T-helper 2 cell treated with Interferon-gamma antibody and Interleukin-4, amounts not matched to agents 100 ng/mL and 5 ng/mL, for 36 hours (primary cell): ENCODE measurements around the gene LBHD2. TPM values are rescaled to one million over a fixed set of nuclear protein-coding genes. Genes with fewer than 3 reads are reported as not detected.

Experiments
- intact Hi-C: fragments of 100-400 bp; cut with micrococcal nuclease; formaldehyde crosslinking; loops from one replicate; pipeline ENCODE4 v1.15.1; 2023
- total RNA-seq: library from RNA; stranded (reverse); gene quantifications from 2 replicates; pipeline ENCODE4 v1.2.3, GENCODE V29; 2022

LBHD2 gene
- total RNA-seq, 1 donor from 2014 or later, result not detected

DNA sequence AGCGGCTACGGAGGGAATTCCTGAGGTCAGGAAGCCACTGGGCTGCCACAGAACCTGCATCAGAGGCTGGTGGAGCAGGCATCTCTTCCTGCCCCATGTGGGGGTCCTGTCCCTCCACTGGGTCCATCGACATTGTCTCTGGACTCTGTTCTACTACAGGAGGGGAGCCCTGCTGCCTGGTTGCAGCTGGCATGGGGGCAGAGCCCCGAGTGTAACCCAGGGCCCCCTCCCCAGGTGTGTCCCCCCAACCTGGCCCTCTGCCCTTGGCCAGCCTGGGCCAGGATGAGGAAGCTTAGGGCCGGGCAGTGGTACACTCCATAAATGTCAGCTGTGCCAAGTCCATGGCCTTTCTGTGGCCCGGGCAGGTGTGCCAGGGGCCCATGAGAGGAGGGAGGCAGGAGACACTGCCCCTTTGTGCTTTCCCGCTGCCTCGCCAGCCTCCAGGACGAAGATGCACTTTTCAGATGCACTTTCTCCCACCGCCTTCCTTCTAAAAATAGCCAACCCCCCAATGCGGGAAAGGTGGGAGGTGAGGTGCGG is 6.5 kb downstream of the LBHD2 start:
- intact Hi-C loops, result loop anchor here (1.0 to 5.0 kb wide), 2 partner anchors 12 to 398 kb away; no protein-coding TSS in a partner anchor

DNA sequence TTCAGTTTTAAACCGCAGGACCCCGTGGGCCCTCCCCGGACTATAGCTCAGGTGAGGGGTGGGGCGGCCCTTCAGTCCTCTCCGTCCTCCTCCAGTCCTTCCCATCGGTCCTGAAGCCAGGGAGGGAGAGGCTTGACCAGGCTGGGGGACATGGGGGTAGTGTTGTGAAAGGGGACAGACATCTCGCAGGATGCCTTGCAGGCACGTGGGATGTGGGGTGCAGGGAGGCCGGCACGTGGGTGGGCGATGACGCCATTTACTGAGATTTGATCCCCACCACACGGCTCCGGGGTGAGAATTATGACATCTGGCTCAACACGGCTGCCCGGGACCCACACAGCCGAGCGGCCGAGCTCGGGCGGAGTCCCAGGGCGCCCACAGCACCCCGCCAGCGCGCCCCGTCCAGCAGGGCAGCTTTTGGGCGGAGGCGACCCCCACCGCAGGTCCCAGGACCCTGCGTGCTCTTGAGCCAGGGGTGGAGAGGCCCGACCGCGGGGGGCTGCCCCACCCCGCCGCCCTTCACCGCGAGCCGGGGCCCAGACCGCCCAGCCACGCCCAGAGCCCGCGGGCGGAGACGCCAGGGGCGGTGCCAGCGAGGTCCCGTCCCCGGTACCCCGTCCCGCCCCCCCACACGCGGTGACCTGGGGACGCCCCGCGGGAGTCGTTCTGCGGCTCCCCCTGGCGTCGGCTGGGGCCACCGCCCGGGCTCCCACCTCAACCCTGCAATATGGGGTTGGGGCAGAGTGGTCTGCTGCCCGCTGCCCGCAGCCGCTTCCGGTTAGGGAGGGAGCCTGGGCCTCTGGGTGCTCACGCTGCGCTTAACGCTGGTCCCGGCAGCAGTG is 7.3 kb downstream of the LBHD2 start:
- intact Hi-C loops, result loop anchor here (1.0 to 5.0 kb wide), 2 partner anchors 13 to 399 kb away; no protein-coding TSS in a partner anchor

DNA sequence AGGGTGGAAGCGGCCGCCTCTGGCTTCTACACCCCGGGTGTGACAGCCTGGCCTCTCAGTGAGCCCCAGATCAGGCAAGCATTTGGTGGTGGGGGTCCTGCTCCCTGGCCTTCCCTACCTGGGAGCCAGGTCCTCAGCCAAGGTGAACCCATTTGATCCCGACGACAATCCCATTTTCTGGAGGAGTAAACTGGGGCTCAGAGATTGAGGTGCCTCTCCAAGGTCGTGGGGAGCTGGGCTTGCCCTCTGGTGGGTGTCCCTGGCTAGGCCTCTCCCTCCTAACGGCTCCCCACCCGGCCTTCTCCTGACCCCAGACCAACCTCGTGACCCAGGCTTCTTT is 7.8 kb downstream of the LBHD2 start:
- intact Hi-C loops, result loop anchor here (1.0 to 5.0 kb wide), 2 partner anchors 14 to 400 kb away; no protein-coding TSS in a partner anchor

DNA sequence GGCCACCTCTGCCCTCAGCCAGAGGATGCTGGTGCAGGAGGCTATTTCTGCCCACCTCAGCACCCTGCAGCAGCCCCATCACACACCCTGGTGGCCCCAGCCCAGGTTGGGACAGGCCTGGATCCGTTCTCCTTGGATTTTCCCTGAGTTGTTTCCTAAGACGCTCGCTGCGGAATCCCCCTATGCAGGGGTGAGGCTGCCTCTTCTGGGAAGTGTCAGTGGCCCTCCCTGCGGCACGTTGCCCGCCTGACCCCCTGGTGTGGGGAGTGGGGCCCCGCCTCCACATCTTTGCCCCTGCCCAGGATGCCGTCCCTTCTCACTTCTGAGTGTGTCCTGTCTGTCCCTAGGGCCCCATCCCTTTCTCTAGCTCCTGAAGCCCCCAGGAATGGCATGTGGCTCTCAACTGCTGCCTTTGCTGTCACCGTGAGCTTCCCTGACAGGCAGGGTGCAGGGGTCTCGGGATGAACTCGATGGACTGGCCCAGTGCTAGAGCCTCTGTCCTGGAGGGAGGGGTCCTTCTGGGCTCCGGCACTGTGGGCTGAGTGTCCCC is 9.9 kb downstream of the LBHD2 start:
- intact Hi-C loops, result loop anchor here (5.0 kb wide), 1 partner anchor 402 kb away; no protein-coding TSS in a partner anchor

DNA sequence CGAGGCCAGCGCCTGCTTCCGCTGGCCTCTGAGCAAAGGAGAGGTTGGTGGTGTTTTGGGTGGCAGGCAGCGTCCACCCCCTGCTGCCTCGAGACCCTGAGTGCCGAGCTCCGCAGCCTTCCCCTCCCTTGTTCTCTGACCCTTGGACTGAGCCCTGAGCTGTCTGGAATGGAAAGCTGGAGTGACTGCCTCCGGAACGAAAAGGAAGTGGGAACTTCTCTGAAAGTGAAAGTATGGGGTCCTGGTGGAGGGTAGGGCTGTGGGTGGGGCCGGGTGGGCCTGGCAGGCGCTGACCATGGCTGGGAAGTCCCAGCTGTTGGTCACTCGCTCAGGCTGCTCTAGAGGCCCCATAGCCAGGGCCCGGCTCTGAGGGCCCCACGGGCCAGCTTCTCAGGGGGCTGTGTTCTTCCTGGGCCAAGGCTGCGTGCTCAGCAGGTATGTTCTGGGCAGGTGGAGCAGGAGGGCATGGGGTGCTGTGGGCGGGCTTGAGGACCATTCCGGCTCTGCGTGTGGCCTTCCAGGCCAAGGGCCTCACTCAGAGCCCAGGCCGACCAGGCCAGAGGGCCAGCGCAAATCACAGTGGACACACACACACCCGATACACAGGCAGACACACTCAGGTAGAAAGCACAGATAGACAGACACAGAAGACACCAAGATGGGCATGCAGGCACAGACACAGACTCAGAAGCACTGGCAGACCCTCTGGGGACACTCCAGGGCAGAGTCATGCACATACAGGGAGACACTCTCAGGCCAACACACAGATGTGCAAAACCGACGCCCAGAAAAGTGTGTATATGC is 10.6 kb downstream of the LBHD2 start, which contains the start of gene EXOC3L4:
Gene EXOC3L4, plus strand, starts transcription at position 320 of the 804 bp plus-strand sequence. CDS start 5,495 bp downstream, outside the sequence.
- intact Hi-C loops, result loop anchor here (5.0 kb wide), 1 partner anchor 402 kb away; no protein-coding TSS in a partner anchor

DNA sequence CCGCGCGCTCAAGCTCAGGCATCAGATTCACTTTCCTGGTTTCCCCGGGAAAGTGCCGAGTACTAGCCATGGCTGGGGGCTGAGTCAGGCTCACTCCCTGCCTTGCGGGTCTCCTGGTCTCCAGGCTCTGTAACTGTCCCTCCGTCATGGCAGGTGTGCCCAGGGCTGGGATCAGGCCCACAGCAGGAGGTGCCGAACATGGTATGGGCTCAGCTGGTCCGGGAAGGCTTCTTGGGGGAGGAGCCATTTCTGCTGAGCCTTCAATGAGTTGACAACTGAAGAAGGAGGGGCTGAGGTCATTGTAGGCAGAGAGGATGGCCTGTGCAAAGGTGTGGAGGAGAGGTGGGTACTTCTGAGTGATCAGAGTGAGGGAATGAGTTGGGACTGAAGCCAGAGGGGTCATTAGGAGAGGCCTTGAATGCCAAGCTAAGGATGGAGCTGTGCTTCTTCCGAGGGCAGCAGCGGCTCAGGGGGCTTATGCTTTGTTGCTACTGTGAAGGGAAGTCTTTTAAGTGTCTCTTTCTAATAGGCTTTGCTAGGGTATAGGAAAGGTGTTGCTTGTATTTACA is 11.3 kb downstream of the LBHD2 start:
- intact Hi-C loops, result no loop called here

DNA sequence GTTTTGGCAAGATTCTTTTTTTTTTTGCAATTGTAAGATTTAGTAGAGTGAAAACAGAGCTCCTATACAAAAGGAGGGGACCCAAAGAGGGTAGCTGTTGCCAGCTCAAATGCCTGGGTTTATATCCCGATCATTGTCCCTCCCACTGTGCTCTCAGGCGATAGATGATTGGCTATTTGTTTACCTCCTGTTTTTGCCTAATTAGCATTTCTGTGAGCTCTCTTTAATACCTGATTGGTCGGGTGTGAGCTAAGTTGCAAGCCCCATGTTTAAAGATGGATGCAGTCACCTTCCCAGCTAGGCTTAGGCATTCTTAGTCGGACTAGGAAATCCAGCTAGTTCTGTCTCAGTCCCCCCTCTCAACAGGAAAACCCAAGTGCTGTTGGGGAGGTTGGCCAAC is 12.4 kb downstream of the LBHD2 start:
- intact Hi-C loops, result no loop called here

DNA sequence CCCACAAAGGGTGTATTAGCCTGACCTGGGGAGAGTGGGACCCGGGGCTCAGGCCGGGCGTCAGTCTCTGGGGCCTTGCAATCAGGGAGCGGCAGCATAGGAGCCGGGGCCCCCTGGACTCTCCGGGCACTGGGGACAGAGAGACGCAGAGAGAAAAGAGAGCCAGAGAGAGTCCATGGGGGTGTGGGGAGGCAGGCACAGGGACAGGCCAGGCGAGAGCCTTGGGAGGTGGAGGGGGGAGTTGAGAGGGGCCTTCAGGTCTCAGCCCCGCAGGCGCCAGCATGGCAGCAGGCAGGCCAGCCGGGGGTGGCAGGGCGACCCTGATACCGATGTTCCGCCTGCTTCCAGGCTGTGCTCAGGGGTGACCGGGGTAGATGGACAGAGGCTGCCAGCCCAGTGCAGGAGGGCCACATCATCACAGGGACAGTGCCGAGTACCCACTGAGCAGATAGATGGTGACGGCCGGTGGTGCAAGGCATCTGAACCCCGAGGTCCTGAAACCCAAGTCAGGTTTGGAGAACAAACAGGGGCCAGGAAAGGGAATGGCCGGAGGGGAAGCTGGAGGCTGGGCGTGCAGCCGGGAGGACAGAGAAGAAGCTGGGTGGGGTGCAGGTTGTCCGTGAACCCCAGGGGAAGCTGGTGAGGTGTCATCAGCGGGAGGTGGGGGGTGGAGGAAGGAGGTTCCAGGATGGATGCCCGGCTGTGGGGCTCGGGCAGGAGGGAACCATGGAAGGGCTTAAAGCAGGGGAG is 13.4 kb downstream of the LBHD2 start:
- intact Hi-C loops, result no loop called here

DNA sequence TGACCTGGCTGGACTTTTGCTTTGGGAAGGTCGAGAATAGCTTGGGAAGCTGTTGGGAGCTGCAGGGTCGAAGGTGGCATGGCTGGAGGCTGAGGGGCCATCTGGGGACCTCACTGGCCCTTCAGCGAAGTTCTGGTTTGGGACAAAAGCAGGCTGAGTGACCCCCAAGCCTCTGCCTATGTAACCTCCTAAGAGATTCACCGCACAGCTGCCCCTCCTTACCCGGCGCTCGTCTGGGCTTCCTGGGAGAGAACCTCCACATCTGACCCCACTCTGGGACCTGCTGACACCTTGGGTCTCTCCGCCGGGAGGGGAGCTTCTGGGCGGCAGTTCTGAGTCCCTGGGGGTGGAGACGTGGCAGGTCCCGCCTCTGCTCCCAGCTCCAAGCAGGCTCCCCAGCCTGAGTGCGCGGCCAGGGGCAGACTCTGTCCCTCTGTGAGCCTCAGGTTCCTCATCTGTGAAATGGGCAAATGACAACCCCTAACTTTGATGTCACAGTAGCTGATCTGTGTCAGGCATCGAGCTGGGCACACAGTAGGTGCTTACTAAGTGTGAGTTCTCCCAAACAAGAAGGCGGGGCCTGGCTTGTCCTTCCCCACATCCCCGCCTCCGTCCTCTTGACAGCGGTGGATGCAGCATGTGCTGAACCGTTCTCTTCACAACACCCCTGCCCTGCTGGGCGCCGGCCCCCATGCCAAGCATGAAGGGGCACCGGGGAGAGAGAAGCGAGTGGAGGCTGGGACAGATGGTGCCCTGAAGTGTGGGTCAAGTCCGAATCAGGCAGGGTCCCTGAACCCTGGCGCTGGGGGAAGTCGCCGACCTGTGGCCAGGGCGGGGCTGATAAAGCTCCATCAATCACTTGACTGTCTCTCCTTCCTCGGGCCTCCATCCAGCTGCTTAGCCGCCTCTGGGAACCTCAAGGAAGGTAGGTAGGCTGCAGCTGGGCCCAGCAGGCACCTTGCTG is 14.3 kb downstream of the LBHD2 start:
- intact Hi-C loops, result no loop called here

DNA sequence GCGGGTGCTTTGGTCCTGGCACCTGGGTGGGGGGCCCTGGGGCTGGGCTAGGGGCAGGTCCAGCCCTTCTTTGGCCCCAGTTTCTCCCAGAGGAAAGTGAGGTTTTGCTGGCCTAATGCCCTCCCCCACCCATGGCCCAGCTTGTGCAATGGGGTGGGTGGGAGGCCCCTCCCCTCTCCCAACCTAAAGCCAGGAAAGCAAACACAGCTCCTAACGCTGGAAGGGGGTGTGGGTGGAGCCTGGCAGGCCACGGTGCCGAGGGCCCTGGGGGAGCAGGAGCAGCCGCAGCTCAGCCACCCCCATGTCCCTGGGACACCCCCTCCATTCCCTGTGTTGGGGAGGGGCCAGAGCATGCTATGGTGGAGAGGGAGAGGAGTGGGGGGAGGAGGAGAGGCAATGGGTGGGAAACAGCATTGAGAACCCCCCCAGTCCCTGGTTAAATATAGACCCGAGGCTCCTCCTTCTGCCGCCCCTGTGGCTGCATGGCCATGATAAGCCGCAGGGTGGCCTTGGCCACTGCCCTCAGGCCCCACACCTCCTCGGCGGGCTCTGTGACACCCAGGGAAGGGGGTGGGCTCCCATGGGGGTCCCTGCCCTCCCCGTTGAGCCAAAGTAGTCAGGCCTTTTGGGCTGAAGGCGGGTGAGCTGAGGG is 15.2 kb downstream of the LBHD2 start:
- intact Hi-C loops, result no loop called here

DNA sequence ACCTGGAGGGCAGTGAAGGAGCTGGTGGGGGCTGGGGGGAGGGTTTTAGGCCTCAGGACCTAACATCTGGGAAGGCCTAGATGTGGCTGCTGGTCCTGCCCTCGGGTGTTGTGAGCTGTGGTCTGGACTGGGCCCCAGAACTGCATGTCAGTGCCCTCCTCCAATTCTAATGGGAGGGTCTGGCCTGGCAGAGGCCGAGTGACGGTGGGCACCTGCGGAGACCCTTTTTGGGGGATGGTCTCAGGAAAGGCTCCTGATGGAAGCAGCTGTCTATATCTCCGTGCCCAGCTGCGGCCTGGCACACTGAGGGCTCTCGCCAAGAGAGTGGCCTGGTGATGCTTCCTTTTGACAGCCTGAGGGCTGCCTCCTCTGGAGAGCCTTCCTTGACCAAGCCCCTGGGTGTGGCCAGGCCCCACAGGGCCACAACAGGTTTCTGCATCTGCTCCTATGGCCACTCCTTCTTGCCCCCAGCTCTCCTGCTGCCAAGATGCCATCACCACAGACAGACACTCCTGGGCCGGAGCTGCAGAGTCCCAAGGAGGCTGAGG is 15.8 kb downstream of the LBHD2 start:
- intact Hi-C loops, result loop anchor here (10.0 kb wide), 1 partner anchor 85 kb away; no protein-coding TSS in a partner anchor

DNA sequence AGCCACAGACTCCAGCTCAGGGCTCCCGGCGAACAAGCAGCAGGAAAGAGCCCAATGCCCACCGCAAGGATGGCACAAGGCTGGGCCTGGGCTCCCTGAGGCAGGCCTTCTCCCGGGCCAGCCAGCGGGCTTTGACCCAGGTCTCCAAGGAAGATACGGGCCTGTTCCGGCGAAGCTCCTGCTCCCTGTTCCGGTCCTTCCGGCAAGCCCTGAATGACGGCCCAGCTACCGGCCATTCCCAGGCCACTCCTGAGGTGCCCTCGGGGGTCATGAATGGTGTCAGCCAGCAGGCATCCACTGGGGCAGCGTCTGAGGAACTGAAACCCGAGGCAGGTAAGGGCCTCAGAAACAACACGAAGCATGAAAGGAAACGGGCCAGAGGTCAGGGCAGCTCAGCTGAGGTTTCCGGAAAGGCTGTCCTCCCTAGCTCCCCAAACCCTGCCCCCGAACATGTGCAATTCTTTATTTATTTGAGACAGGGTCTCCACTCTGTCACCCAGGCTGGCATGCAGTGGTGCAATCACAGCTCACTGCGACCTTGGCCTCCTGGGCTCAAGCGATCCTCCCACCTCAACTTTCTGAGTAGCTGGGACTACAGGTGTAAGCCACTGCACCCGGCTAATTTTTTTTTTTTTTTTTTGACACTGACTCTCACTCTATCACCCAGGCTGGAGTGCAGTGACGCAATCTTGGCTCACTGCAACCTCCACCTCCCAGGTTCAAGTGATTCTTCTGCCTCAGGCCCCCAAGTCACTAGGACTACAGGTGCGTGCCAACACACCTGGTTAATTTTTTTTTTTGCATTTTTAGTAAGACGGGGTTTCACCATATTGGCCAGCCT is 16.5 kb downstream of the LBHD2 start:
- intact Hi-C loops, result loop anchor here (10.0 kb wide), 1 partner anchor 84 kb away; no protein-coding TSS in a partner anchor

DNA sequence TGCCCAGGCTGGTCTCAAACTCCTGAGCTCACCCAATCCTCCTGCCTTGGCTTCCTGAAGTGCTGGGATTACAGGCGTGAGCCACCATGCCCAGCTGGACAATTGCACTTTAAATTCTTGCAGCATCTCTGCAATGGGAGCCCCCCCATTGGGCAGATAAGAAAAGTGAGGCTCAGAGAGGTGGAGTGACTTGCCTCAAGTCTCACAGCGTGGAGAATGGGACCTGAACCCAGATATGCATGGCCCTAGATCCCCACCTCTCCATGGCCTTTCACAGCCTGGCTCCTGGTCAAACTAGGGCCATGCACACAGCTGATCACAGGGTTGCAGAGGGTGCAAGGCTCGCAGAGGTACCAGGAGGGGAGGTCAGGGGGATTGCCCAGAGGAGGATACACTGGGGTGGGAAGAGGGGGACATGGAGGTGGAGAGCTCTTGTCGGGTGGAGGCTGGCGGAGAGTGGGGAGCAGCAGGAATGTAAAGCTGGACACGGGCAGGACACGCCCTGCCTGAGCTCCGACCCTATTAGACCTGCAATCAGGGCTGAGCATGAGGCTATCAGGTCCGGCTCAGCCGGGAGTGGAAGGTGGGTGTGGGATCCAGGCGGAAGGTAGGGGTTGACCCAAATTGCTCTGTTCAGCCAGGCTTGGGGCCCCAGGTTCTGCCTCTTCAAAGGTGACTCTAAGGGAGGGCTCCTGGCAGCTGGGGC is 17.4 kb downstream of the LBHD2 start:
- intact Hi-C loops, result loop anchor here (10.0 kb wide), 1 partner anchor 83 kb away; no protein-coding TSS in a partner anchor

DNA sequence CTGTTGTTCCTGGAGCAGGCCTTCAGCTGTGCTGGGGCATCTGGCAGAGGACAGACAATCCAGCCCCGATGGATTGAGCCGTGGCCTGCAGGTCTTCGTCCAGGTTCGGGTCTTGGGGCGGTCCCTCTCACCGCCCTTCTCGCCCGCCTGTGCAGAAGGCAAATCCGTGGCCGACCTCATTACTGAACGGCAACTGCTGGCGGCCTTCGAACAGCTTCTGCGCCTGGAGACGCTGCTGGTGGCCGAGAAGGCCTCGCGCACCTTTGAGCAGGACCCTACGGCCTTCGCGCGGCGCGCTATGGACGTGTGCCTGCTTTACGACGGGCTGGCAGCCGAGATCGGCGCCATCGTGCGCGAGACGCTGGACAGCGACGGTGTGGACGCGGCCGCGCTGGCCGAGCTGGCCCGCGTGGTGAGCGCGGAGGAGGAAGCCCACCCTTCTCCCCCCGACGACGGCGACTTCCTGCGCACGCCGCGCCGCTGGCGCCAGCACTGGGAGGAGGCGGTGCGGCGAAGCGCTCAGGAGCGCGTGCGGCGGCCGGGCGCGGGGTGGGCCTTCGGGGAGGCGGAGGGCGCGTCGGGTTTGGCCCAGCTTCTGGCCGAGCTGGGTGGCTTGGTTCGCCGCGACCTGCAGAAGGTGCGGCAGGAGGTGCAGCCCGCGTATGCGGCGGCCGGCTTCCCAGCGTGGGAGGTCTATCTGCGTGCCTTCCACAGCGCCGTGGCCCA is 18.1 kb downstream of the LBHD2 start:
- intact Hi-C loops, result loop anchor here (10.0 kb wide), 1 partner anchor 83 kb away; no protein-coding TSS in a partner anchor

DNA sequence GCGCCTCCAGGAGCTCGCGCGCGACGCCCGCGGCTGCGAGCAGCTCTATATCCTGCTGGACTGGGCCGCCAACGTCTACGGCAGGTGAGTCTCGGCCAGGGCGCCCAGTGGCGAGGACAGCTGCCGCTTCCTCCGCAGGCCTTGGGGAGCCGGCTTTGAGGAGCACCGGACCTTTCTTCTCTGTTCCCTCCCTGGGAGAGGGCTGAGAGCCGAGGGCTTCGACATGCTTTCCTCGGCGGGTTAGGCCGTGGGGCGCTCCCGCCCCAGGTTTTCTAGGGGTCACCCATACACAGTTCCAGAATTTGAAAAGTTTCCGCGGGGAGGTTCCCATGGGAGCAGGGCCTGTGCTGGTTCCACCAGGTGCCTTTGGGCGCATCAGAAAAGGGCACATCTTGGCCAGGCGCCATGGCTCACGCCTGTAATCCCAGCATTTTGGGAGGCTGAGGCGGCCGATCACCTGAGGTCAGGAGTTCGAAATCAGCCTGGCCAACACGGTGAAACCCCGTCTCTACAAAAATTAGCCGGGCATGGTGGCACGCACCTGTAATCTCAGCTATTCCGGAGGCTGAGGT is 18.8 kb downstream of the LBHD2 start:
- intact Hi-C loops, result loop anchor here (10.0 kb wide), 1 partner anchor 82 kb away; no protein-coding TSS in a partner anchor
